ENCODE data around the gene SORCS2.

Gene SORCS2

DNA sequence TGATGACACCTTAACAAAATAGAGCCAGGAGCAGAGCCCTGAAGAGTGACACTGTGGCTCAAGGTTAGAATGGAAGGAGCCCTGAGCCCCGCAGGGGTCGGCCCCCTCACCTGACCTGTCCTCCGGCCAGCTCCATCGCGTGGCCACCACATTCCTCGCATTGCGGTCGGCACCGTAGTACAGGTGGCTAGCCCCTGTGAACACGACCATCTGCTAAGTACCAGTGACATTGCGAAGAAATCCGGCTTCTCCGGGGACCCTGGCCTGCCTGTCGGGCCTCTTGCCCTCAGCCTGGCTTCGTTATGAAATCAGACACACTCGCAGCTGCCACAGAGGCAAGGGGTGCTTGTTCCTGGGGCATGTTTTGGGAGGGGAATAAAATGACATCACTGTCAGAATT, 568.4 kb downstream of the SORCS2 start:
- H3K27ac Mint-ChIP-seq: peak overlapping the region; percentile 36
- no peaks in the 10 kb centered on the region for H3K27me3 Mint-ChIP-seq (ENCODE audit: low read depth)
- no peaks in the 10 kb centered on the region for H3K36me3 Mint-ChIP-seq (ENCODE audit: low read depth)
- peaks cover 19% of the 10 kb centered on the region for H3K4me1 Mint-ChIP-seq (ENCODE audit: low read depth)
- H3K4me3 Mint-ChIP-seq: no peak overlapping the region
- H3K9me3 Mint-ChIP-seq: no peaks in the 10 kb centered on the region

DNA sequence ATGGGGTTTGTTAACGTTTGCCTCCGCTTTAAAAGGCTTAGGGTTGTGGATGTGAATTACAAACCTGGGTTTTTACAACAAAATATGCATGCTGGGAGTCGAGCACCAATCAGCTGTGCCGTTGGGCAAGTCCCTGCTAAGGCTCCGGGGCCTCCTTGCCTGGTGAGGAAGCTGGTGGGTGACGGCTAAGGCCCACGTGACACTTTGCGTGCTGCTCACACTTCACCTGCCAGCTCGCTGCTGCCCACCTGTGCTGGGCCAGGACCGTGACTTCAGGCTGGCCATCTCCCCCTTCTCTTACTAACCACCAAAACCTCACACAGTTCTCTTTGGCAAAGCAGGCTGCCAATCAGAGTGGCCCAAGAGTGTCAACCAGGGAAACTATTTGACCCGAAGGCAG, 569.0 kb downstream of the SORCS2 start:
- Mint-ChIP-seq H3K9me3 (no peaks in the 10 kb centered on the region), H3K4me1 (ENCODE audit: low read depth) (peaks cover 19% of the 10 kb centered on the region), H3K27me3 (ENCODE audit: low read depth) (no peaks in the 10 kb centered on the region), H3K27ac (no peak overlapping the region), H3K4me3 (no peak overlapping the region), H3K36me3 (ENCODE audit: low read depth) (no peaks in the 10 kb centered on the region)

DNA sequence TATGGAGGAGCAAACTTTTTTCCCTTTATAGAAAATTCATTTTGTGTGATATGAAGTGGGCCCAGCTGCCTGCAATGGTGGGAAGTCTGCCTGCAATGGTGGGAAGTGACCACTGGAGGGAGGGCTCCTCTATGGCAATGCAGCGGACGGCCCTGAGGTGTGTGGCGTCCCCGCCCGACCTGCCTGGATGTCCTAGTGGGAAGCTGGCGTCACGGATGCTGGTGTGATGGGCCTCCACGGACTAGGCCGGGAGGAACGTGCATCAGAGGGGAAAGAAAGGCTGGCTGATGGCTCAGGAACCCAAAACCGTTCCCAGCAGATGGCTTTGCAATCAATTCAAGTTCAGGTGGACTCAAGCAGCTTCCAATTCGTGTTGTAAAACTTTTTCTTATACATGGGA, 569.4 kb downstream of the SORCS2 start:
- H3K36me3 Mint-ChIP-seq (ENCODE audit: low read depth): no peaks in the 10 kb centered on the region
- H3K9me3 Mint-ChIP-seq: no peaks in the 10 kb centered on the region
- H3K27ac Mint-ChIP-seq: no peak overlapping the region
- no peaks in the 10 kb centered on the region for H3K27me3 Mint-ChIP-seq (ENCODE audit: low read depth)
- H3K4me1 Mint-ChIP-seq (ENCODE audit: low read depth): peaks cover 19% of the 10 kb centered on the region
- no peak overlapping the region for H3K4me3 Mint-ChIP-seq

DNA sequence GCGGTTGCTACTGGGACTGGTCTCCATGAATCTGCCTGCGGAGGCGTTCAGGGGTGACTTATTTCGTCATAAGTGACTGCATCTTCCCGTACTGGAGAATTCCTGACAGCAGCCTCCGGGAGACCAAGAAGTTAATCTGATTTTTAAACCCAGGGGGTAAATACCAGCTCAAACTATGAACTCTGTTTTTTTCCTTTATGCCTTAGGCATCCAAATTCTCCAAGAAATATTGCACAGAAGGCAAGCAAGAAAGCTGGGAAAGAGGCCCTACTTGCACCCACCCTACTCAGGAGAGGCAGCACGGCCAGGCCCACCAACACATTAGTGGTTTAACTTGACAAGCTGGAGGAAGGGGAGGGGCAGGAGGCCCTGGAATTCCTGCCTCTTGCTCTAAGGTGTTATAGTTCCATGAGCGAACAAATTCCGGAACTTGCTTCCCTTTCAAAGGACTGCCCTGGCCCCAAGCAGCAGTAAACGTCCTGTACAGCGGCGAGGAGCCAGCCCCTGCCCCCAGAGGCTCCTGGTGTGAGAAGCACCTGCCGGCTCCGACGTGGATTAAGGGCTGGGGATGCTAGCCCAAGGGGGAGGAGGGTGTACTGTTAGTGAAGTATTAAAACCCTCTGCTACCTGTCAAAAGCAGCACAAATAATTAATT, 570.2 kb downstream of the SORCS2 start:
- H3K9me3 Mint-ChIP-seq: no peaks in the 10 kb centered on the region
- H3K4me1 Mint-ChIP-seq (ENCODE audit: low read depth): peaks cover 19% of the 10 kb centered on the region
- H3K4me3 Mint-ChIP-seq: no peak overlapping the region
- H3K27me3 Mint-ChIP-seq (ENCODE audit: low read depth): no peaks in the 10 kb centered on the region
- H3K36me3 Mint-ChIP-seq (ENCODE audit: low read depth): no peaks in the 10 kb centered on the region
- H3K27ac Mint-ChIP-seq: no peak overlapping the region

DNA sequence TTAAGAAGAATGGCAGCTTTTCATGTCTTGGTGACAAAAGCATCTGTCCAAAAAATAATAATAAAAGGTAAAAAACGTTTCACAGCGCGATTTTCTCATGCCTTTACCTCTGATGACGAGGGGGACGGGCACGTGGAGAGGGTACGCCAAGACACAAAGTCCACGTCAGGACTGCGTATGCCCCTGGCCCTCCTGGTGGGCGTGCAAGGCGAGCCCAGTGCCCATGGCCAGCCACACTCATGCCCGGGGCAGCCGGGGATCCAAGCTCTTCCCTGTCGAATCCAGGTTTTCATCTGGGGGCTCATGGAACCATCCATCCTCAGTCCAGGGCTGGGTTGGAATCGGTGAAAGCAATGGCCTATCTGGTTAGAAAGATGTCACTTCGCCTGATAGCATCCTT, 570.8 kb downstream of the SORCS2 start:
- H3K9me3 Mint-ChIP-seq: no peaks in the 10 kb centered on the region
- no peaks in the 10 kb centered on the region for H3K36me3 Mint-ChIP-seq (ENCODE audit: low read depth)
- peaks cover 19% of the 10 kb centered on the region for H3K4me1 Mint-ChIP-seq (ENCODE audit: low read depth)

DNA sequence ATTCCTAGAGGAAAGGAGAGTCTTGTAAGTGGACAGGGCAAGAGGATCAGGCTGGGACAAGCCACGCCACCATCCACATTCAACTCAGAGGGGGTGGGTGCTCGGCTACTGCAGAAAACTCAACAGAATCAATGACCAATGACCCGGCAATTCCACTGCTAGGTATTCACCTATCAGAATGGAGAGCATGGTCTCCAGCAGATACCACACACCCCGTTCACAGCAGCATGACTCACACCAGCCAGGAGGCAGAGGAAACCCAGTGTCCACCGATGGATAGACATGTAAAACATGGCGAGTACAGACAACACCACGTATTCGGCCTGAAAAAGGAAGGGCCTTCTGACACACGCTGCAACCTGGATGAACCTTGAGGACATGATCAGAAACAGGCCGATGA, 571.5 kb downstream of the SORCS2 start:
- H3K4me1 Mint-ChIP-seq (ENCODE audit: low read depth): peaks cover 14% of the 10 kb centered on the region
- no peak overlapping the region for H3K27ac Mint-ChIP-seq
- H3K36me3 Mint-ChIP-seq (ENCODE audit: low read depth): no peaks in the 10 kb centered on the region
- no peak overlapping the region for H3K4me3 Mint-ChIP-seq
- no peaks in the 10 kb centered on the region for H3K9me3 Mint-ChIP-seq
- H3K27me3 Mint-ChIP-seq (ENCODE audit: low read depth): no peaks in the 10 kb centered on the region

More for the DNA sequence above, 570.8 kb downstream of the SORCS2 start:
- no peak overlapping the region for H3K27ac Mint-ChIP-seq
- H3K4me3 Mint-ChIP-seq: no peak overlapping the region
- no peaks in the 10 kb centered on the region for H3K27me3 Mint-ChIP-seq (ENCODE audit: low read depth)

DNA sequence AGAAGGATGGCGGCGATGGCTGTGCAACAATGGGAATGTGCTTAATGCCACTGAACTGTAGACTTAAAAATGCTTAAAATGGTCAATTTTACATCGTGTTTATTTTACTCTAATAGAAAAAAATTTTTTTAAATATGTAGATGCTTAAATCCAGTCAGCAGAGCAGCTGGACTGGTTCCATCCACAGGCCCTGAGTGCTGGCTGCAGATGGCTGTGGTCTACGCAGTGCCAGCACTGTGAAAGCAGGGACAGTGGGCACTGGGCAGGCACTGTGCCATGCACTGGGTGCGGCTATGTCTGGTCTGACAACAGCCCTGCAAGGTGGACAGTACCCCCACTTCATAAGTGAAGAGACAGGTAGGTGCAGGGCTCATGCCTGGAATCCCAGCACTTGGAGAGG, 572.1 kb downstream of the SORCS2 start:
- no peaks in the 10 kb centered on the region for H3K9me3 Mint-ChIP-seq
- H3K27me3 Mint-ChIP-seq (ENCODE audit: low read depth): no peaks in the 10 kb centered on the region
- peaks cover 10% of the 10 kb centered on the region for H3K4me1 Mint-ChIP-seq (ENCODE audit: low read depth)
- H3K36me3 Mint-ChIP-seq (ENCODE audit: low read depth): no peaks in the 10 kb centered on the region
- H3K27ac Mint-ChIP-seq: no peak overlapping the region
- H3K4me3 Mint-ChIP-seq: no peak overlapping the region

DNA sequence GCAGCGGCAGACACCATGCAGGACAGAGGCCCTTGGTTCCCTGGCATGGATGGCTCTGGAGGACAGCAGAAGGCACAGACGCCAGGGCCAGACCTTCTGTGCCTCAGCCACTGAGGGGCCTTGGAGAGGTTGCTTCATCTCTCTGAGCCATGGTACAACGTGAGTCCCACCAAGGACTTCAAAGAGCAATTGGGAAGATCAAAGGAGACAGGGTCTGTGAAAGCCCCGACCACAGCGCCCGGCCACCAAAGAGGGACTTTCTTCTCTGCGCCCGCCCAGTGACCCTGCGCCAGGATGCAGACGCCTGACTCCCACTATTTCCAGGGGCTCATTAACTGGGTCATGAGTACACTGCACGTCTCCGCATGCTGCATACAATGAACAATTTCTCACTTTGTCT, 573.3 kb downstream of the SORCS2 start:
- Mint-ChIP-seq H3K9me3 (no peaks in the 10 kb centered on the region), H3K4me3 (no peak overlapping the region), H3K4me1 (ENCODE audit: low read depth) (peaks cover 13% of the 10 kb centered on the region), H3K27ac (no peak overlapping the region), H3K36me3 (ENCODE audit: low read depth) (no peaks in the 10 kb centered on the region), H3K27me3 (ENCODE audit: low read depth) (no peaks in the 10 kb centered on the region)

DNA sequence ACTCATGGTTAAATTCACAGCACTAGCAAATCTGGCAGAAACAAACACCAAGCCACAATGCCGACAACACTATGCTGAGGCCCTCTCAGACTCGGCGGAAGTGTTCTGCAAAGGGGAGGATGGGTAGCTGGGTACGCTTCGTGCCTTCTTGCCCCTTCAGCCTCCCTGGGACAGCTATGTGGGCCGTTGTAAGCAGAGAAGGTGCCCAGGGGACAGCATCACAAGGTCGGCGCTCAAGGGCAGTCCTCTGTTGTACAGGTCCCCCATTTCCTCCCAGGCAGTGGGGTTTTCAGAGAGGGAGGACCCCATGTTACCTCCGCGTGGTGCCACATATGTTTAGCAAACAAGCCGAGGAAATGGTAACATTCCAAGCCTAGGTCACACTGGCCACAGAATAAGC, 573.7 kb downstream of the SORCS2 start:
- Mint-ChIP-seq H3K4me3 (no peak overlapping the region), H3K4me1 (ENCODE audit: low read depth) (peaks cover 17% of the 10 kb centered on the region), H3K36me3 (ENCODE audit: low read depth) (no peaks in the 10 kb centered on the region), H3K27ac (no peak overlapping the region), H3K27me3 (ENCODE audit: low read depth) (no peaks in the 10 kb centered on the region), H3K9me3 (no peaks in the 10 kb centered on the region)

DNA sequence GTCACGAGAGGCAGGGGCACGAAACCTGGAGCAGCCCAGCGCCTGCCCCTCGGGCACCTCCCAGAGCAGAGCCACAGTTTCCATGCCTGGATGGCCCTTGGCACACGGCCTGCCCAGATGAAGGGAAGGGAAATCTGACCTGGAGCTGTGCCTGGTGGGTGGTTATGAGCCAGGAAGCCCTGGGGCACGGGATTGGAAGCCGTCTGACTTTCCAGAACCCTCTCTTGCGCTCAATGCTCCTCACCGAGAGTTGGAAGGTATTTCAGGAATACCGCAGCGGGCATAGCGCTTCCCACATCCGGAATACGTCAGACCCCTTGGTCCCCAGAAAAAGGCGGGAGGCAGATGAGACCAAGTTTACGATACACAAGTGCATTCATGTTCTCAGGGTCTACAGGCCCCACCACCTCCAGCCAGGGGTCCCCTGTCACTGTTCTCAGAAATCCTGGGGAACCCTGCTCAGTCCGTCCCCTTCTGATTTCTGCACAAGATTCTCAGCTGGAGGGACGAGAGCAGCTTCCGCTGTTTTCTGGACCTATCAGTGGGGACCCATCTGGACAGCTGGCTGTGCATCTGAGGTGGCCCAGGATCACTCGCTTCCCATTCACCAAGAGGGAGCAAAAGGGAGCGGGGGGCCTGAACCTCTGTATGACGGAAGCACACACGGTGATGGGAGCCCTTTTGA, 574.5 kb downstream of the SORCS2 start:
- H3K9me3 Mint-ChIP-seq: no peaks in the 10 kb centered on the region
- no peaks in the 10 kb centered on the region for H3K36me3 Mint-ChIP-seq (ENCODE audit: low read depth)
- no peak overlapping the region for H3K4me3 Mint-ChIP-seq
- no peaks in the 10 kb centered on the region for H3K27me3 Mint-ChIP-seq (ENCODE audit: low read depth)
- peaks cover 18% of the 10 kb centered on the region for H3K4me1 Mint-ChIP-seq (ENCODE audit: low read depth)
- no peak overlapping the region for H3K27ac Mint-ChIP-seq

DNA sequence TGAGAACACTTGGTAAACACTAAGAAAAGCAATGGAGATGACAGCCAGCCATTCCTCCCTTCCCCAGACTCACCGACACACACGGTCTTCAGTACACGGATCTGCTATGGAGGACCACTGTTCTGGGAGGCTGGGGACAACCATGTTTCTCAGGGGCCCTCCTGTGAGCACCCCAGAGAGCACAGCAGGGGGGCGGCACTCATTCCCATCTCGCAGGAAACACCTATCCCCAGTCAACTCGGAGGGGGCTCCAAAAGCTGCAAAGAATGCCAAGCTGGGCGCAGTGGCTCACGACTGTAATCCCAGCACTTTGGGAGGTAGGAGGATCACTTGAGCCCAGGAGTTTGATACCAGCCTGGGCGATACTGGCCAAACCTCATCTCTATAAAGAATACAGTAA, 575.2 kb downstream of the SORCS2 start:
- H3K4me3 Mint-ChIP-seq: no peak overlapping the region
- peaks cover 1% of the 10 kb centered on the region for H3K36me3 Mint-ChIP-seq (ENCODE audit: low read depth)
- H3K27ac Mint-ChIP-seq: no peak overlapping the region
- H3K4me1 Mint-ChIP-seq (ENCODE audit: low read depth): peaks cover 19% of the 10 kb centered on the region
- H3K27me3 Mint-ChIP-seq (ENCODE audit: low read depth): no peaks in the 10 kb centered on the region
- H3K9me3 Mint-ChIP-seq: no peaks in the 10 kb centered on the region

DNA sequence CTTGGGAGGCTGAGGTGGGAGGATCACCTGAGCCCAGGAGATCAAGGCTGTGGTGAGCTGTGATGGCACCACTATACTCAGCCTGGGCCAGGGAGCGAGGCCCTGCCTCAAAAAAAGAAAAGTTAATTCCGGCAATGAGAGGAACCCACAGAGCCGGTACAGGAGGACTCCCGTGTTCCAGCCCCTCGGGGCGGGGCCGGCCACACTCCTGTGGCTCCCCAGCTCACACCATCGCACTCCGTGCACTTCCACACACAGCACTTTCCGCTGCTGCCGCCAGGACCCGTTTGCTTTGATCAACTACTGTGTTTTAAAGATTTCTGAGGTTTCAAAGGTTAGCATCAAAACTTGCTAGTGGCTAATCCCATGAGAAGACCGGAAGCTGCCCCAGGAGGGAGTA, 575.6 kb downstream of the SORCS2 start:
- Mint-ChIP-seq H3K36me3 (ENCODE audit: low read depth) (peaks cover 1% of the 10 kb centered on the region), H3K27ac (no peak overlapping the region), H3K4me3 (no peak overlapping the region), H3K27me3 (ENCODE audit: low read depth) (no peaks in the 10 kb centered on the region), H3K4me1 (ENCODE audit: low read depth) (peaks cover 19% of the 10 kb centered on the region), H3K9me3 (no peaks in the 10 kb centered on the region)

DNA sequence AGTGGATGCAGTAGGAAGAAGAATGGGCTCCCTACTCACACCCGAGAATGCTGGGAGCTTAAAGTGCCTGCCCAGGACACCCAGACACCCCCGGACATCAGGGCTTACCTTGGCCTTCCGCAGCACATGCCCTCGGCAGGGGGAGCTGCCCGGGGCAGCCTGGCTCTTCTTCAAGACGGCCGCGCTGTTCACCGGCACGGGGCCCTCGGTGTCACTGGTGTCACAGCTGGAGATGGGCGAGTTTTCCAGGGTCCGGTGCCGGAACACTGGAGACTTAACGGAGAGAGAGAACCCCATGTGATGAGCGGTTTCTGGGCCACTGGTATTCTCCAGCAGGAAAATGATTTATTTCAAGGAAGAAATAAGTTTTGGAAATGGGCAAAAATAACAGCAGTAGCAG, 576.4 kb downstream of the SORCS2 start:
- peaks cover 1% of the 10 kb centered on the region for H3K36me3 Mint-ChIP-seq (ENCODE audit: low read depth)
- H3K4me1 Mint-ChIP-seq (ENCODE audit: low read depth): peaks cover 19% of the 10 kb centered on the region
- no peaks in the 10 kb centered on the region for H3K27me3 Mint-ChIP-seq (ENCODE audit: low read depth)
- H3K27ac Mint-ChIP-seq: no peak overlapping the region
- H3K4me3 Mint-ChIP-seq: no peak overlapping the region
- H3K9me3 Mint-ChIP-seq: no peaks in the 10 kb centered on the region

DNA sequence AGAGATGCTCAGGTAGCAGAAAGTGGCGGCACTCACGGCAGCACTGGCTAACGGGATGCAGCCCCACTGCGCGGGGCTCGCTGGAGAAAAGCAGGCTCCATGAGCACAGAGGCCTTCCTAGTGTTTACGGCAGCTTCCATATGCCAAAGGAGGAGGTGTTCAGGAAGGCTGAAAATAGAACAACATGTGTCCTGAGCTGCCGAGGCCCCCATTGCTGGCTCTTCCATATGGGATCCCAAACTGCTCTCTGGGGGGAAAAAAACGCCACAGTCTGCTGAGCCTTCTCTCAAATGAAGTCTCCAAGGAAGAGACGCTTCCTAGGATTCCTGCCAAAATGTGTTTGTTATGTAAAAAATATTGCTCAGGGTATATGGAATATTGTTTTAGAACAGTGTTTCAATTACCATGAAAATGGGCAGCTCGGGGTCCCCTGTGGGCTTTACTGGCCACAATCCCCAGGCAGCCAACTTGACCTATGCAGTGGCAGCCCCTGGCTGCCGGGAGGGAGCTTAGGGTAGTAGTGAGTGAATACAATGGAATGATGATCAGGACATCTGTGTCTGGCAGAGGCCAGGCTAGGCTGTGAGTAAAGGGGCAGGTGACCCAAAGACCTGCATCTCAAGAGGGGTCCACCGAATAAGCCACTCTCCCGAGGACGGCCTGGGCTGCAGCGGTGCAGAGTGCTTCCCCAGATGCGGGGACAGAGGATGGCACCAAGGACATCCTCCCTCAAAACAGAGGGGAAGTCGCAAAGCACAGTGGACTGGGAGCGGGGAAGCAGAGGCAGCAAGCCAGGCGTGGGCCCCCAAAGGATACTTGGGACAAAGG, 577.3 kb downstream of the SORCS2 start:
- H3K4me3 Mint-ChIP-seq: no peak overlapping the region
- peaks cover 1% of the 10 kb centered on the region for H3K36me3 Mint-ChIP-seq (ENCODE audit: low read depth)
- peaks cover 19% of the 10 kb centered on the region for H3K4me1 Mint-ChIP-seq (ENCODE audit: low read depth)

More for the DNA sequence above, 577.3 kb downstream of the SORCS2 start:
- H3K9me3 Mint-ChIP-seq: no peaks in the 10 kb centered on the region
- no peak overlapping the region for H3K27ac Mint-ChIP-seq
- H3K27me3 Mint-ChIP-seq (ENCODE audit: low read depth): no peaks in the 10 kb centered on the region
